Right atrium auricular region (tissue), 2 donors: ENCODE data around the gene LRRFIP1. TPM values are rescaled to one million over a fixed set of nuclear protein-coding genes. Genes with fewer than 3 reads are reported as not detected.
A peak's percentile ranks its signal among the peaks of the same experiment; 100 is the strongest.

Source experiments
- DNase-seq: peaks from one replicate; pipeline ENCODE4 v3.0.0-alpha.2; 2019; ENCODE audit warnings: low spot score
- H3K27ac ChIP-seq, 2 donors: fragments of 200-600 bp; sonication (generic); 1 replicate in 1 of 2; 2 replicates in 1 of 2; pipeline ENCODE4 v1.5.1; 2016 to 2019
- H3K27me3 ChIP-seq, 2 donors: fragments of 200-600 bp; sonication (generic); one replicate each; pipeline versions ENCODE4 v1.5.1 to v1.6.0; 2017 to 2019
- H3K36me3 ChIP-seq: fragments of 200-600 bp; sonication (generic); one replicate; pipeline ENCODE4 v1.5.1; 2016
- H3K4me1 ChIP-seq, 2 donors: fragments of 200-600 bp; sonication (generic); one replicate each; pipeline versions ENCODE4 v1.5.1 to v1.6.0; 2017 to 2019
- H3K4me3 ChIP-seq, 2 donors: fragments of 200-600 bp; sonication (generic); 1 replicate in 1 of 2; 2 replicates in 1 of 2; pipeline ENCODE4 v1.5.1; 2017 to 2019; ENCODE audit warnings: mild to moderate bottlenecking in 1 of 2, moderate library complexity in 1 of 2
- H3K9me3 ChIP-seq, 2 donors: fragments of 200-600 bp; sonication (generic); one replicate each; pipeline ENCODE4 v1.5.1; 2019
- CTCF ChIP-seq, 2 donors: fragments of 200-600 bp; sonication (generic); IDR thresholded peaks; one replicate each; pipeline ENCODE4 v1.5.1; 2019; ENCODE audit warnings: antibody characterized with exemption in 2 of 2
- total RNA-seq, 2 donors: library from RNA; depleted of rRNA; stranded (reverse); fragments of >200 nt; gene quantifications; one replicate each; pipeline ENCODE4 v1.1.0, GENCODE V29; 2016

LRRFIP1 gene
- total RNA-seq, 2 donors from 2014 or later: 71.2 to 88.5 TPM

- no peaks in the 10 kb centered on the region for H3K27me3 ChIP-seq
- no peaks in the 10 kb centered on the region for H3K9me3 ChIP-seq
- H3K36me3 ChIP-seq: peaks cover 7% of the 10 kb centered on the region
- H3K27ac ChIP-seq: no peak overlapping the region
- H3K4me3 ChIP-seq: no peak overlapping the region
- no peak for DNase-seq
- TF ChIP-seq CTCF (IDR thresholded peaks at IDR 0.05): no peak
- H3K4me1 ChIP-seq: peaks cover 0 to 38% of the 10 kb centered on the region in 2 donors
Observed at GRCh38 chr2:237643582-237644380, 16.4 kb downstream of the LRRFIP1 start.

- Histone ChIP-seq H3K27ac (no peak overlapping the region), H3K4me1 (peaks cover 0 to 38% of the 10 kb centered on the region in 2 donors), H3K4me3 (no peak overlapping the region), H3K36me3 (peaks cover 7% of the 10 kb centered on the region), H3K27me3 (no peaks in the 10 kb centered on the region), H3K9me3 (no peaks in the 10 kb centered on the region)
- no peak for DNase-seq
- TF ChIP-seq CTCF (IDR thresholded peaks at IDR 0.05): no peak
Observed at GRCh38 chr2:237644381-237644703, 17.0 kb downstream of the LRRFIP1 start.

- no peak for TF ChIP-seq CTCF (IDR thresholded peaks at IDR 0.05)
- peaks cover 0 to 31% of the 10 kb centered on the region in 2 donors for H3K4me1 ChIP-seq
- H3K36me3 ChIP-seq: peaks cover 7% of the 10 kb centered on the region
- no peaks in the 10 kb centered on the region for H3K9me3 ChIP-seq
- no peaks in the 10 kb centered on the region for H3K27me3 ChIP-seq
- no peak overlapping the region for H3K4me3 ChIP-seq
- no peak for DNase-seq
- no peak overlapping the region for H3K27ac ChIP-seq
Observed at GRCh38 chr2:237645261-237645660, 17.9 kb downstream of the LRRFIP1 start.

GRCh38 chr2:237647176-237648015 is 20.0 kb downstream of the LRRFIP1 start:
- Histone ChIP-seq H3K4me1 (peaks cover 0 to 28% of the 10 kb centered on the region in 2 donors), H3K27me3 (no peaks in the 10 kb centered on the region), H3K9me3 (no peaks in the 10 kb centered on the region), H3K36me3 (peaks cover 7% of the 10 kb centered on the region), H3K27ac (peak overlapping the region; percentile 56 to 62), H3K4me3 (no peak overlapping the region)
- no peak for TF ChIP-seq CTCF (IDR thresholded peaks at IDR 0.05)
- DNase-seq: no peak

GRCh38 chr2:237648016-237648381 is 20.6 kb downstream of the LRRFIP1 start:
- H3K4me1 ChIP-seq: peaks cover 0 to 28% of the 10 kb centered on the region in 2 donors
- no peak overlapping the region for H3K4me3 ChIP-seq
- H3K27ac ChIP-seq: peak overlapping the region; percentile 56 to 62
- H3K36me3 ChIP-seq: peaks cover 7% of the 10 kb centered on the region
- H3K9me3 ChIP-seq: peaks cover 0 to 4% of the 10 kb centered on the region in 2 donors
- no peak for DNase-seq
- TF ChIP-seq CTCF (IDR thresholded peaks at IDR 0.05): no peak
- no peaks in the 10 kb centered on the region for H3K27me3 ChIP-seq
